ENCODE results near the gene RHOBTB3. TPM values are rescaled to one million over a fixed set of nuclear protein-coding genes. Genes with fewer than 3 reads are reported as not detected.

RHOBTB3 gene
- total and polyA plus RNA-seq, 8 donors, result 26.5 to 93.0 (median 64.1) TPM

GRCh38 chr5:95723632-95724369 lies 7.3 kb upstream of the RHOBTB3 start:
- intact Hi-C loops (cut with DNase I), result no loop called here
- H3K4me1 ChIP-seq, result peaks cover 16 to 20% of the 10 kb centered on the region in 2 donors
- DNase-seq (no peak), ATAC-seq (no peak)
- H3K27me3 ChIP-seq, result no peaks in the 10 kb centered on the region
- H3K9me3 ChIP-seq, result no peaks in the 10 kb centered on the region
- no peak overlapping the region for H3K4me3 ChIP-seq
- no peak for TF ChIP-seq CTCF (IDR thresholded peaks at IDR 0.05)
- no peaks in the 10 kb centered on the region for H3K36me3 ChIP-seq
- no peak overlapping the region for H3K27ac ChIP-seq

GRCh38 chr5:95725071-95725820 lies 5.9 kb upstream of the RHOBTB3 start:
- no peak for TF ChIP-seq CTCF (IDR thresholded peaks at IDR 0.05)
- Histone ChIP-seq H3K27me3 (no peaks in the 10 kb centered on the region), H3K9me3 (no peaks in the 10 kb centered on the region), H3K4me3 (no peak overlapping the region), H3K36me3 (no peaks in the 10 kb centered on the region), H3K27ac (no peak overlapping the region), H3K4me1 (peaks cover 16 to 33% of the 10 kb centered on the region in 2 donors)
- intact Hi-C loops (cut with DNase I), result no loop called here
- ATAC-seq, result no peak
- no peak for DNase-seq

- Histone ChIP-seq H3K4me1 (peaks cover 16 to 36% of the 10 kb centered on the region in 2 donors), H3K36me3 (no peaks in the 10 kb centered on the region), H3K27me3 (peaks cover 0 to 5% of the 10 kb centered on the region in 2 donors), H3K4me3 (no peak overlapping the region), H3K27ac (peak overlapping the region in 1 of 2 donors; percentile 40), H3K9me3 (no peaks in the 10 kb centered on the region)
- TF ChIP-seq CTCF (IDR thresholded peaks at IDR 0.05), result no peak
- intact Hi-C loops (cut with DNase I), result no loop called here
- no peak for ATAC-seq
- DNase-seq, result no peak
Measured at GRCh38 chr5:95725937-95726810, 5.0 kb upstream of the RHOBTB3 start.

- H3K9me3 ChIP-seq, result no peaks in the 10 kb centered on the region
- peaks cover 0 to 14% of the 10 kb centered on the region in 2 donors for H3K27me3 ChIP-seq
- H3K4me3 ChIP-seq, result no peak overlapping the region
- peak overlapping the region in 1 of 2 donors; percentile 40 for H3K27ac ChIP-seq
- TF ChIP-seq CTCF (IDR thresholded peaks at IDR 0.05), result no peak
- DNase-seq, result no peak
- no peaks in the 10 kb centered on the region for H3K36me3 ChIP-seq
- H3K4me1 ChIP-seq, result peaks cover 16 to 41% of the 10 kb centered on the region in 2 donors
- no peak for ATAC-seq
- intact Hi-C loops (cut with DNase I), result no loop called here
Measured at GRCh38 chr5:95726811-95727763, 4.0 kb upstream of the RHOBTB3 start.
